GM18498 (cell line): Measurements from ENCODE around the gene PLCL1.
"Not testable (repeated sequence)": the region's sequence is repeated elsewhere in the genome, so short reads cannot be mapped to it uniquely, and the experiment has no call there.

Experiments used
- ATAC-seq: cut with Tn5 transposase; IDR thresholded peaks from one replicate; pipeline ENCODE4 v1.9.1; 2021; ENCODE audit warnings: mild to moderate bottlenecking, moderate library complexity; ENCODE audit not compliant: unreplicated experiment

Gene PLCL1

DNA sequence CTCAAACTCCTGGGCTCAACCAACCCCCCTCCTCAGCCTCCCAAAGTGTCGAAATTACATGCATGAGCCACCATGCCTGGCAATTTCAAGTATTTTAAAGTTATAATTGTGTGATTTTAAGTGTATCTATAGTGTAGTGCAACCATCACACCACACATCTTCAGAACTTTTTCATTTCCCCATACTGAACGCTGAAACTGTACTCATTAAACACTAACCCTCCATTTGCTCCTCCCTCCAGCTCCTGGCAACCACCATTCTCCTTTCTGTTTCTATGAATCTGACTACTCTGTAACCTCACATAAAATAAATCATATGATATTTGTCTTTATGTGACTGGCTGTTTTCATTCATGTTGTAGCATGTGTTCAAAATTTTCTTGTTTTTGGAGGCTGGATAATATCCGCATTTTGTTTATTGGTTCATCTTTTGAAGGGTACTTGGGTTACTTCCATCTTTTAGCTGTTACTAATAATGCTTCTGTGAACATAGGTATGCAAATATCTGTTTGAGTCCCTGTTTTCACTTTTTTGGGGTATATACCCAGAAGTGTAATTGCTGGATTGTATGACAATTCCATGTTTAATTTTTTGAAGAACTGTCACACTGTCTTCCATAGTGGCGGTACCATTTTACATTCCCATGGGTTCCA is 188.2 kb downstream of the PLCL1 start:
- peak; percentile 94 for ATAC-seq

GRCh38 chr2:197993363-197993762 is 189.0 kb downstream of the PLCL1 start:
- ATAC-seq, result peak; percentile 35

DNA sequence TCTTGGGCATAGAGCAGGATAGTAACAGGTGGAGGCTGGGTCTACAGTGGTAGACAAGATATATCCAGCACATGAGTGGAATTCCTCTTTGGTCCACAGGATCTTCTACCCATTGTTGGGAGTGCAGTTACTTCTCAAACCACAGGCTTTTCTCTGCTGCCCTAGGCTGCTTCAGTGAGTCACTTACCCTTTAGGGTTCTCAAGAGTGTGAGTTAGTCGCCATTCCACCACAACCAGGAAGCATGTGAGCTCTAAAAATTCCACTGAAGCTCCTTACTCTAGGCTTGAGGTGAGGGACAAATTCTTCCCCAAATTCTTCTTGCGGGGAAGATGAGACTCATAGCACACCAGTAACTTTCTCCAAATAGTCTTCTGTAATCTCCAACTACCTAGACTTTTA is 189.4 kb downstream of the PLCL1 start:
- ATAC-seq, result no peak

- ATAC-seq, result no peak
These were observed 190.4 kb downstream of the PLCL1 start for GRCh38 chr2:197994751-197995150.

- no peak for ATAC-seq
These were observed 192.2 kb downstream of the PLCL1 start for GRCh38 chr2:197996583-197996982.

DNA sequence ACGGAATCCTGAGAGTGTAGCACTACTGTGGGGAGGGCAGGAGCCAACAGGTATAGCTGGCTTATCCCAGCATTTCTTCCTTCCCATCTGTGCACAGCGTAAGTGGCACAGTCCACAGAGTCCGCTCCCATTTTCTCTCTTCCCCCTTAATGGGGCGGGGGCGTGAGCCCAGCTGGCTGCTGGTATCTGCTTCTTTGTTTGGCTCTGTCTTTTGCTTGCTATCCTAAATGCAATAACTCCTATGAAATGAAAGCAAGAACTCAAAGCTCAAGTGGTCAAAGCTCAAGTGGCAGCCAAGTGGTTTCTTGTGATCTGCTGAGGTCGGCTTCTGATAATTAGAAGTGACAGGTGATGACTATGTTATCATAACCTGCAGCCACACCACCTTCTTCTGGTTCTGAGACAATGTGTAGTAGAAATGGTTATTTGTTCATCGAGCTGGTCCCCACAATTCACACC is 192.7 kb downstream of the PLCL1 start:
- no peak for ATAC-seq

DNA sequence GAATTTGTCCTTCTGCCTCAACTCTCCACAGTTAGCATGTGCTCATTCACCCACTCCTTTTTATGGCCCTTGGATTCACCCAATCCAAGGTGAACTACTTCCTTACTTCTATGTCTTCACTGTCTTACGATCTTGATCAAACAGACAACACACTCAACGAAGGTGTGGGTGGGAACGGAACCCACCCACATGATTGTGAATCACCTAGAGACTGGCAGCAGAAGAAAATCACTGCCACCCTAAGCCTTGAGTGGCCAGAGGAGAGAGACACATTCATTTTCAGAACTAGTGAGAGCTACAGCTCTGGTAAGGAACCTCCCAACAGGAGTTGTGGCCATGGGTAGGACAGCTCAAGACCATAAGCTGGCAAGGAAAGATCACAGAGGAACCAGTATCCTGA is 194.3 kb downstream of the PLCL1 start:
- ATAC-seq, result no peak

- ATAC-seq, result no peak
These were observed 196.0 kb downstream of the PLCL1 start for GRCh38 chr2:198000417-198000816.

DNA sequence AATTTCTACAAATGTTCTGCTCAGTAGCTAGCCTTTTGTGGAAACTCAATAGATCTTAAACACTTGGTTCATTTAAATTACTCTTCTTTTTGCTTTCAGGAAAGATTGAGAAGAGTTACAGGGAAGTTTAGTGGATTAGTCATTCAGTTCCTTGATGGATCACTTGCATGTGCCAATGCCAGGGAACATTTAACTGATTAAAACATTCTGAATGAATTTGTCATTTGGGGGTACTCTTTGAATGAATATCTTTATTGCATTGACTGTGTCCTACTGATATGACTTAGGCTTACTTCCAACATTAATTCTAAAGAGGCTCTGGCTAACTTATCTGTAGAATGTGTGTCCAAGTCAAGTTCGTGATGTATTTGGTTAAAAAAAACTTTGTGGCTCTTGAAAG is 199.8 kb downstream of the PLCL1 start:
- ATAC-seq, result no peak

GRCh38 chr2:198004921-198005829 is 200.8 kb downstream of the PLCL1 start:
- peak; percentile 89 for ATAC-seq

GRCh38 chr2:198006733-198007132 is 202.3 kb downstream of the PLCL1 start:
- no peak for ATAC-seq

- no peak for ATAC-seq
These were observed 203.8 kb downstream of the PLCL1 start for GRCh38 chr2:198008230-198008629.

GRCh38 chr2:198012025-198012424 is 207.6 kb downstream of the PLCL1 start:
- no peak for ATAC-seq

DNA sequence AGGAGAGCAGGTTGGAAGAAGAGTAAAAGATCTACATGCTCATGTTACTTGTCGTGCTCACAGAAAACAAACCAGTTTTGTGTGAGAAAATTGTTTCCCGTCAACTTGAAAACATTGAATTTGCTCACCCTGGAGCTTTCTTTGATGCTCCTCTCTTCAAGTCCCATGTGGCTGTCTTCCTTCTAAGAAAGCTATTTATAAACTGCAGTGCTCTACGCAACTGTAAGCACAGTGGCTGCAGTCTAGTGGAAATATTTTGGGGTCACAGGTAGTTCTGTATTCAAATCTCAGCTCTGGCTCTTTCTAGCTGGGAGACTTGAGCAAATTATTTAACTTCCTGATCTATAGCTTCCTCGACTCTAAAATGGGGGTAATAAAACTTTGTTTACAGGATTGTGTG is 211.8 kb downstream of the PLCL1 start:
- no peak for ATAC-seq

GRCh38 chr2:198017068-198017467 is 212.7 kb downstream of the PLCL1 start:
- no peak for ATAC-seq

- ATAC-seq, result no peak
These were observed 224.6 kb downstream of the PLCL1 start for GRCh38 chr2:198028955-198029354.

DNA sequence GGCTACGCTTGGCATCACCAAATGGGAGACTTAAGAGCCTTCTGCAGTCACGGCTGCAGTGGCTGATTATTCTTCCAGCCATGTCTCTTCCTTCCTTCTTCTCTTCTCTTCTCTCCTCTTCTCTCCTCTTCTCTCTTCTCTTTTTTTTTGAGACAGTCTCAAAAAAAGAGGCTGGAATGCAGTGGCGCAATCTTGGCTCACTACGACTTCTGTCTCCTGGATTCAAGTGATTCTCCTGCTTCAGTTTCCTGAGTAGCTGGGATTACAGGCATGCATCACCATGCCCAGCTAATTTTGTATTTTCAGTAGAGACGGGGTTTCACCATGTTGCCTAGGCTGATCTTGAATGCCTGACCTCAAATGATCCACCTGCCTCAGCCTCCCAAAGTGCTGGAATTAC is 225.2 kb downstream of the PLCL1 start:
- ATAC-seq, result not testable (repeated sequence)

- ATAC-seq, result no peak
These were observed 229.2 kb downstream of the PLCL1 start for GRCh38 chr2:198033626-198034025.

- ATAC-seq, result peak; percentile 66
These were observed 231.9 kb downstream of the PLCL1 start for GRCh38 chr2:198036029-198036879.

GRCh38 chr2:198040835-198041234 is 236.4 kb downstream of the PLCL1 start:
- ATAC-seq, result no peak

- ATAC-seq, result peak; percentile 93
These were observed 237.8 kb downstream of the PLCL1 start for GRCh38 chr2:198042189-198042588.
